COLO668 (cell line): ENCODE measurements around the gene ZNF333.

ENCODE experiments used
- DNase-seq: peaks from one replicate; lab custom pipeline; 2025; ENCODE audit not compliant: unreplicated experiment; lab: John Stamatoyannopoulos, UW

ZNF333 gene

DNA sequence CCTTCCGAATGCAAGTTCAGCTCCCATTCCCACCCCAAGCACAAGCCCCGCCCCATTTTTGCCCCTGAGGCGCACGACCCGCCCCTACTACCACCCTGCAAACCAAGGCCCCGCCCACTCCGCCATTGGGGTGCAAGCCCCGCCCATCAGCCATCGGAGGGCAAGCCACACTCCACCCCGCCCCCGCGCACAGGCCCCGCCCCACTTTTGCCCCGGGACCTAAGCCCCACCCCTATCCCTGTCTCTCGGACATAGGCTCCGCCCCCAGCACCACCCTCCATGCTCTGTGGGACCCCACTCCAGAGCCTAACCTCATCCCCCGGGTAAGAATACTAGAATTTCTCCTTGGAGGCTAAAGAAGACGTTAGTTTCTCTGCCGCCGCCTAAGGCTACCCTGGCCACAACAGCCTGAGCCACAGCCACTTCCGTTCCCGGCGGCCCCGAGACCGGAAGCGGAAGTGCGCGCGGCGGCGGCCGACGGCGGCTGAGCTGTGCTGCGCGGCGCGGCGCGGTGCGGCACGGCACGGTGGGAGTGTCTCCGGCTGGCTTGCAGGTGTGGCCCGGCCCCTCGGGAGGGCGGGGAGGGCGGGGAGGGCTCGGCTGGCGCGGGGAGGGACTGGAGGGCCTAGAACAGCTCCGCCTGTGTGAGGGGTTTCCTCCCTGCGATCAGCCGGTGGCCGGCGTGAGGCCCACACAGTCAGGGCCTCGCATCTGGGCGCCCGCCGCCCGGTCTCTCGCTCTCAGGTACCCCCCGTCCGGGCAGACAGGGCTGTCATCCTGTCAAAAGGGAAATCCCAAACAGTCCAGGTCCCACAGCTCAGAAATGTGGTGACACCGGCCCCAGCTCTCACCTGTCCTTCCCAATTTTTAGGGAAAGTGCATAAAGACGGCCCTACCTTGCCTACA lies at the start of gene ZNF333:
Gene ZNF333 (plus strand): TSS at position 451 of the 906 bp plus-strand sequence. CDS start 3,444 bp downstream, outside the sequence.
- peak; percentile 91 for DNase-seq

DNA sequence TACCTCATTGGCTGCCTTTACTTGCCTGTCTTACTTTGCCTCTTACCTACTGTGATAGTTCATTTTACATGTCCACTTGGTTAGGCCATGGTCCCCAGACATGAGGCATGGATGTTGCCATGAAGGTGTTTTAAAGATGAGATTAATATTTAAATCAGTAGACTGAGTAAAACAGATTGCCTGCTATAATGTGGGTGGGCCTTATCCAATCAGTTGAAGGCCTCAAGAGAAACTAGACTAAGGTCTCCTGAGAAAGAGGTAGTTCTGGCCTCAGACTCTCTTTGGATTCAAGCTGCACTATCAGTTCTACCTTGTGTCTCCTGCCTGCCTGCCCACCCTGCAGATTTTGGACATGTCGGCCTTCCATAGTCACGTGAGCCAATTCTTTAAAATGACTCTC lies 41.3 kb upstream of the ZNF333 start:
- no peak for DNase-seq

DNA sequence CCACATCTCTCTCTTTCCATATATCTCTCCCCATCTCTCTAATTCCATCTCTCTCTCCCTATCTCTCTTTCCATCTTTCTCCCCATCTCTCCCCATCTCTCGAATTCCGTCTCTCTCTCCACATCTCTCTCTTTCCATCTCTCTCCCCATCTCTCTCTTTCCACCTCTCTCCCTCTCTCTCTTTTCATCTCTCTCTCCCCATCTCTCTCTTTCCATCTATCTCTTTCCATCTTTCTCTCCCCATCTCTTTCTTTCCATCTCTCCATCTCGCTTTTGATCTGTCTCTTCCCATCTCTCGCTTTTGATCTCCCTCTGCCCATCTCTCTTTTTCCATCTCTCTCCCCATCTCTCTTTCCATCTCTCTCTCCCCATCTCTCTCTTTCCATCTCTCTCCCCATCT lies 40.8 kb upstream of the ZNF333 start:
- DNase-seq = no peak

DNA sequence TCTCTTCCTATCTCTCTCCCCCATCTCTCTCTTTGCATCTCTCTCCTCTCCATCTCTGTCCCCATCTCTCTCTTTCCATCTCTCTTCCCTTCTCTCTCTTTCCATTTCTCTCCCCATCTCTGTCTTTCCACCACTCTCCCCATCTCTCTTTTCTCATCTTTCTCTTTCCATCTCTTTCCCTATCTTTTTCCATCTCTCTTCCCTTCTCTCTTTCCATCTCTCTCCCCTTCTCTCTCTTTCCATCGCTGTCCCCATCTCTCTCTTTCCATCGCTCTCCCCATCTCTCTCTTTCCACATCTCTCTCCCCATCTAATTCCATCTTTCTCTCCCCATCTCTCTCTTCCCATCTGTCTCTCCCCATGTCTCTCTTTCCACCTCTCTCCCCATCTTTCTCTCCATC lies 39.7 kb upstream of the ZNF333 start:
- DNase-seq = no peak

DNA sequence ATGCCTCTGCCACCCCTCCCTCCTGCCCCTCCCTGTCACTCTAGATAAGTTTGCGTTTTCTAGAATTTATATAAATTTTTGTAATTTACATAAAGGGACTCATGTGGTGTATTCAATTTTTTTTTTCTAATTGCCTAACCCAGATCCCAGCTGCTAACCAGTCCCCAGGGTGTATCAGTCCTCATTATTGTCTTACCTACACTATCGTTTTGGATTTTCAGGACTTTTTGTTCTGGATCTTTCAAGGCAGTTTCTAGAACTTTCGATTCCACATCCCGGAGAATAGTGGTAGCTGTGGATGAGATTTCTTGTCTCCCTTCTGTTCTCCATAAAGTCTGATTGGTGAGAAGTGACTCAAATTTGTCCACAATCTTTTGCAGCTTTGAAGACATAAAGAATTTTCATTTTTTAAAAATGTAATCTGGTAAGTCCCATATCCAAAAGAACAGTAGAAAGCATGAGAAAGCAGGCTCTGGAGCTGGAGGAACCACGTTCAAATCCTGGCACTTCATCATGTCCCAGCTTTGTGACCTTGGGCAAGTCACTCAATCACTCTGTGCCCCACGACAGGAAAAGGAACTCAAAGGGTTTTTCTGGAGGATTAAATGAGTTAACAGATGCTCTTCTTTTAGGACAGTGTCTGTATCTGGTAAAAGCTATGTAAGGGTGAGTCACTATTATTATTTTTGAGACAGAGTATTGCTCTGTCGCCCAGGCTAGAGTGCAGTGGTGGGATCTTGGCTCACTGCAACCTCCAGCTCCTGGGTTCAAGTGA lies 34.9 kb upstream of the ZNF333 start:
- no peak for DNase-seq

DNA sequence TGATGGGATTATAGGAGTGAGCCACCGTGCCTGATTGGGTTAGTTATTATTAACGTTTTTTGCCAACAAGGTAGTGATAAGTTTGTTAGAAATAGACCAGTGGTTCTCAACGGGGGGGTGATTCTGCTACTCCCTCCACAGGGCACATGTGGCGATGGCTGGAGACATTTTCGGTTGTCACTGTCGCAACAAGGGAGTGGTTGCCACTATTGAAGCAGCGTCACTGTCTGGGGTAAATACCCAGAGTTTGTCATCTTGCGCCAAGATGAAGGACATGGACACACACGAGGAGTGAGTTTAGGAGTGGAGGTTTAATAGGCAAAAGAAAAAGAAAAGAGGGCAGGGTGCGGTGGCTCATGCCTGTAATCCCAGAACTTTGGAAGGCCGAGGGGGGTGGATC lies 34.1 kb upstream of the ZNF333 start:
- no peak for DNase-seq

DNA sequence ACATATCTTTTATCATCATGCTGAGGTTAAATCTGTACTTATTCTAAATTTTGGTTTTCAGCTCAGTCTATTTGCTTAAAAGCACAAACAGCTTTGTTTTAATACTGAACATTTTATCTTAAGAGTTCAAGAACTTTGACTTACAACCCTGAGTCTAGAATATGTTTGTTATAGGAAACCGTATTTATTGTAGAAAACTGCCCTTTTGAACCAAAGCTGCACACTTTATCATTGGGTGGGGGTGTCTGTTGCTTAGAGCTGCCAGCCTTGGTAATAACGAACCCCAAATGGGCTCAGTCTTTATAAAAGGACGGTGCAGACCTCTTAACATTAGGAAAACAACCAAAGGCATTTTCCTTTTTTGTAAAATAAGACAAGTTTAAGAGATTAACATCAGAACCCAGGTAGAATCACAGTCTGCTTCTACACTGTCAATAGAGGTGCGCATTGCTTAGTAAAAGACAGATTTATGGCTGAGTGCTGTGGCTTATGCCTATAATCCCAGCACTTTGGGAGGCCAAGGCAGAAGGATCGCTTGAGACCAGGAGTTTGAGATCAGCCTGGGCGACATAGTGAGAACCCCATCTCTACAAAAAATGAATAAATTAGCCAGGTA lies 29.9 kb upstream of the ZNF333 start:
- DNase-seq = no peak

DNA sequence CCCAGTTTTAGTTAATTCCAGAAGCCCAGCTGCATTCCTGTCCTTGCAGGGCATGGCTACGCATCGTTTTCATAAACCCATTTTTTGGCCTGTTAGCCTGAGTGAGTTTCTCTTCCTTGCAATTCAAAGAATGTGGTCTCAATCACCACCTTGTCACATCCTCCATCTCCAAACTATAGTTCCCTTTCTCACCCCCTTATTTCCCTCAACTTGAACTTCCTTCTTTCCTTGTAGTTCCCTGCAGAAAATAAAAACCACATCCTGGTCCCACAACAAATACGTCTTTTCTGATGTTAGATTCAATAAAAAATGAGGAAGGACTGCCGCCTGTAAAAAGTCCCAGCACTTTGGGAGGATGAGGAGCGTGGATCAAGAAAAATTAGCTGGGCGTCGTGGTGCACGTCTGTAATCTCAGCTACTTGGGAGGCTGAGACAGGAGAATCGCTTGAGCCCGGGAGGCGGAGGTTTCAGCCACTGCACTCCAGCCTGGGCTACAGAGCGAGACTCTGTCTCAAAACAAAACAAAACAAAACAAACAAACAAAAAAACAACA lies 28.4 kb upstream of the ZNF333 start:
- no peak for DNase-seq

DNA sequence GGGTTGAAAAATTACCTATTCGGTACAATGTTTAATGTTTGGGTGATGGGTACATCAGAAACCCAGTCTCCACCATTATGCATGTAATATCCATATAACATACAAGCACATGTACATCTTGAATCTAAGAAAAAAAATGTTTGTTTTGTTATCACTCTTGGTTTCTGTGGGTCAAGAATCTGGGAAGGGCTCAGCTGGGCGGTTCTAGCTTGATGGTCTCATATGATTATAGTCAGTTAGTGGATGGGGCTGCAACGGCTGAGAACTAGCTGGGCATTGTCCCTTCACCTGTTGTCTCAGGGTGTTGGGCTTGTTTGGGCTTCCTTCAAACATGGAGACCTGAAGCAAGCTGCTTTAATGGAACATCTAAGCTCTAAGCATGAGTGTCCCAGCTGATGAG lies 19.9 kb upstream of the ZNF333 start:
- no peak for DNase-seq

DNA sequence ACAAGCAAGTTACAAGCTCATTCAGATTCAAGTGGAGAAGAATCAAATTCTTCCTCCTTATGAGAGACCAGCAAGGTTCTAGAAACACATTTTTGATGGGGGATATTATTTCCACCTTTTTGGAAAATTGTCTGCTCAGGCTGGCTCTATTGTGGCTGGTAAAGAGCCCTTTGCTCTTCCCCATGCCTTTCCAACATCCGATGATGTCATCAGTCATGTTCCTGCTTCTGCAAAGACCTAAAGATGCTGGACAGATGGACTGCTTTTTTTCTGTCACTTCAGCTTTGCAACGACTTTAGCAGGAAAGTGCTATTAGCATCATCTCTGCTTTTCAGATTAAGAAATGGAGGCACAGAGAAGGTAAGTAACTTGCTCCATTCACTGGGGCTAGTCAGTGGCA lies 19.4 kb upstream of the ZNF333 start:
- DNase-seq = no peak

DNA sequence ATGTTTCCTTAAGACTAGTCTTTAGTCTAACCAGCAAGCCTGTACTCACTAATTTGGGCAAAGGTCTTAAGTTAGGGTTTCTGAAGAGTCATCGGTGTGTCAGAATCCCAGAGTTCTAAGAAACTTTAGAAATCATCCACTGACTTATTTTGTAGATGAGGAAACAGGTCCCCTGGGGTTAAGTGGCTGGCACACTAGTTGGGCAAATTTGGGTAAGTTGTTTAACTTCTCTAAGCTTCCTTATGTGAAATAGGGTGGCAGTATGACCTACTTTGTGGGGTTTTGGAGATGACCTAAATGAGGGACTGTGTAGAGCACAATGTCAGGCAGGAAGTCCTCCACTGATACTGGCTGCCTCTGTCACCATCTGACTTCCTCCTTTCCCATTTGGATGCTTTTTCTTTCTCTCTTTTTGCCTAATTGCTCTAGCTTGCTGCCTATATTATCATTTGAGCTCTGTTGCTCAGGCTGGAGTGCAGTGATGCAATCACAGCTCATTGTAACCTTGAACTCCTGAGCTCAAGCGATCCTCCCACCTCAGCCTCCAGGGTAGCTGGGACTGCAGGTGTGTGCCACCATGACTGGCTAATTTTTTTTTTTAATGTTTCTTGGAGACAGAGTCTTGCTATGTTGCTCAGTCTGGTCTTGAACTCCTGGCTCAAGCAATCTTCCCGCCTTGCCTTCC lies 17.5 kb upstream of the ZNF333 start:
- DNase-seq = no peak

DNA sequence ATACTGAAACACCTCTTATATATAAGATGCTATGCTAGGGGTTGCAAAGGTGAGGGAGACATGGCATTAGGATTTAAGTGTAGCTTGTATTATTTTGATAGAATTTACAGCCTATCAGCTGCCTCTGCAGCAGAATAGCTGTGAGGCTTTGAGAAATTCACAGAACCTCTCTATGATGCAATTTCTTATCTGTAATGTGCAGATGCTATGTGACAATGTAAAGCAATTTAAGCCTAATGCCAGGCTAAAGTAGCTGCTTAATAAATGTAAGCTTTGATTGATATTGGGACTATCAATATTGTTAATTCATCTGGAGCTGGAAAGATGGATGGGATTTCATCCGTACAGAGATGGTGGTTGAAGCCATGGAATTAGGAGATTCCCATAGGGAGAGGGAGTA lies 16.8 kb upstream of the ZNF333 start:
- DNase-seq = no peak

DNA sequence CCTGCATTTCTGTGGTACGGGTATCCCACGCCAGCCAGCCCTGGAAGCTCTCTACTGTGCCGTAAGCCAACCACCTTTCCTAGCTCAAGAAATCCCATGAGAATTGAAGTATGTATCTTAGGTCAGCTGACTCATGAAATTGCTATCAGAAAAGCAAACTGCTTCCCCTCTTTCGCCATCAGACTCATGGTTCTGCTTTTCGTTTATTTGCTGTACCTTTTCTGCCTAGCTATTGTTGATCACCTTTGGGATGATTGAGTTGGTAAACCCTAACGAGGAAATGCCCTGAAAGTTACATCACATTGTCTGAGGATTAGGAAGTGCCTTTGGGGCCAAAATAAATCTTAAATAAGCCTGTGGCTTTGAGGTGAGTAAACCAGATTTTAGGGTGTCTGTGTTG lies 15.1 kb upstream of the ZNF333 start, which contains the start of gene ADGRE3:
Gene ADGRE3 (minus strand): TSS at position 81 of the 400 bp plus-strand sequence. CDS start 74 bp downstream, at position 7.
- DNase-seq = no peak

DNA sequence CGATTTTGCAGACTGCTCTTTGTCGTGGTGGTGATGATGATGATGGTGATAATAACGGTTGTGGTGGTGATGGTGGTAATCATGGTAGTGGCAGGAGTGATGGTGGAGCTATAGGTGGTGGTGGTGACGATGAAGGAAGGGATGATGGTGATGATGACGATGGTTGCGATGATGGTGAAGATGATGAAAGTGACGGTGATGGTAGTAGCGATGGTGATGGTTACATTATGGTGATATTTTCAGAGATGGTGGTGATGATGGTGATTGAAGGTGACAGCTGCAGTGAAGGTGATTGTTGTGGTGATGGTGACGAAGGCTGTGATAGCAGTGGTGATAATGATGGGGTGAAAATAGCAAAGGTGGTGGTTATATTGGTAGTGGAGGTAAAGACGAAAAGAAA lies 13.1 kb upstream of the ZNF333 start:
- DNase-seq = no peak

DNA sequence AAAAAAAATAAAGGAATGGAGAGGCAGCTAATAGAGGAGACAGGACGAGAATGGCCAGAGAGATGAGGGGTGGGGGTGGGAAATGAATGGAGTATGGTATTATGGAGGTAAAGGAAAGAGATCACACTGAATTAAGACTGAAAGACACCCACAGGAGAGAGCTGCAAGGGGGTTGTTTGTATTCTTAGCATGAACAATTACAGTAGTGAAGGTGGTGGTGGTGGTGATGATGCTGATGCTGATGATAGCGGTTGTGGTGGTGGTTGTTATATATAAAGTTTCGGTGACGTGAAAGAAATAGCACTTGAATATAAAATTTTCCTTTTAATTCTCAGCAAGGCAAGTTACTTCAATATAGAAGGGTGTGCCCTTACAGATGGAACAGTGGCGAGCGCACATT lies 12.4 kb upstream of the ZNF333 start:
- DNase-seq = no peak

DNA sequence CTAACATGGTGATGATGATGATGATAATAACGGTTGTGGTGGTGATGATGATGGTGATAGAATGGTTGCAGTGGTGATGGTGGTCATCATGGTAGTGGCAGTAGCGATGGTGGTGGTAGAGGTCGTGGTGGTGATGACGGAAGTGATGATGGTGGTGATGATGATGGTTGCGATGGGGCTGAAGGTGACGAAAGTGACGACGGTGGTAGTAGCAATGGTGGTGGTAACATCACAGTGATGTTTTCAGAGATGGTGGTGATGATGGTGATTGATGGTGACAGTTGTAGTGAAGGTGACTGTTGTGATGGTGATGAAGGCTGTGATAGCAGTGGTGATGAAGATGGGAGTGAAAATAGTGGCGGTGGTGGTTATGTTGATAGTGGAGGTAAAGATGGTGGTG lies 11.6 kb upstream of the ZNF333 start:
- DNase-seq = no peak

DNA sequence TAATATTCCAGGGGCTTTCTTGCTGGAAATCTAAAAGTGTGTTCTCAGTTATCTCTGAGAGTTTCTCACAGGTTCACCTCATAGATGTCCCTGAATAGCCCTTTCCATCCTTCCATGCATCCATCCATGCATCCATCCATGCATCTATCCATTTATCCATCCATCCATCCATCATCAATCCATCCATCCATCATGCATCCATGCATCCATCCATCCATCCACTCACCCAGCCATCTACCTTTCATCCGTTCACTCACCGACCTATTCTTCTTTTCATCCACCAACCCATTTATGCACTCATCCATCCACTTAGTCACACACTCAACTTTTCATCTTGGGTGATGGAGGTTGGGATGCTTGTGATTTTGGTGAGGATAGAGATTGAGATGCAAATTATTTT lies 7.8 kb upstream of the ZNF333 start:
- no peak for DNase-seq

DNA sequence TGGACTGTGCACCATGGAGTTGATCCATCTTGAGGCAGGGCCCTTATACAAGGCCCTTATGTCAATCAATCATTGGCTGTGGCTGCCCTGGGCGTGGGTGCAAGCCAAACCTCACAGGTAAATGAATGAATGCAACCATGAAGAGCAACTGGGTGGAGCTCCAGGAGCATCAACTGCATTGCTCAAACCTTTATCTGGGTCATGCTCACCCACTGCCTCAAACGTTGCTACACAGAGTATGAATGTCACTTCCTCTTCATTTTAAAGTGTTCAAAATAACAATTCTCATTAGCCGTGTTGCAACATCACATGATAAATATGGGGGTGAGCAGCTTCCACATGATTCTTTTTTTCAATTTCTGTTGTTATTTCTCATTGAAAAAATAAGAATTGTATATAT lies 6.4 kb upstream of the ZNF333 start:
- DNase-seq = no peak

DNA sequence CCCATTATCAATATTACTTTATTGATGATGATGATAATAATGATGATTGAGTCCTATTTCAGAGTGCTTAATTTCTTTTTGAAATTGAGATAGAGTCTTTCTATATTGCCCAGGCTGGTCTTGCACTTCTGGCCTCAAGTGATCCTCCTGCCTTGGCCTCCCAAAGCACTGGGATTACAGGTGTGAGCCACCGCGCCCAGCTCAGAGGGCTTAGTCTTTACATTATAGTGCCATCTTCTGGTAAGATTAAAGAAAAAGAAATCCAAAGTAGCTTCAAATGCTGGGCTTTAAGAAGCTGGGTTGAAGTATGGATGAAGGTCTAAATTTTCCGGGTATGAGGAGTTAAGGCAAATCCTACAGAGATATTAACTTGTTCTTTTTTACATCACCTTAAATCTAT lies 3.4 kb upstream of the ZNF333 start:
- peak; percentile 9 for DNase-seq

DNA sequence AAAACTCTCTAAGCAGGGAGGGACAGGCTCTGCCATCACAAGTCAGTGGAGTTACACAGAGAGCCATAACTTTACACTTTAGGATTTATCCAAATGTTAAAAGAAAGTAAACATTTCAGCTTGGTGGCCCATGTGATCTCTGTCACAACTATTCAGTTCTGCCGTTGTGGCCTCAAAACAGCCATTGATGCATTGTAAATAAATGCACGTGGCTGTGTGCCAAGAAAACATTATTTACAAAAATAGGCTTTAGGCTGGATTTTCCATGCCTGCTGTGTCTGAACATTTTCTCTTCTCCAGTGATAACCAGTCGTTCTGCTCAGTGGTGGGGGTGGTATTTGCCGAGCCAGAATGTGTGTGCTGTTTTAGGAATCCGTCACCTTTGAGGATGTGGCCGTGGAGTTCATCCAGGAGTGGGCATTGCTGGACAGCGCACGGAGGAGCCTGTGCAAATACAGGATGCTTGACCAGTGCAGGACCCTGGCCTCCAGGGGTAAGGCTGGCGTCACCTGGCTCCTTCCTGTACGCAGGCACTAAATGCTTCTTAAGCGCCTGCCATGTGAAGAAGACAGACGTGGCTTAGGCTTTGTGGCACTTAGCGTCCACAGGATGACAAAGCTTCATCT lies 4.9 kb downstream of the ZNF333 start:
- no peak for DNase-seq
